OCI-LY7 (cell line): ENCODE data around the gene PPM1G. TPM values are rescaled to one million over a fixed set of nuclear protein-coding genes. Genes with fewer than 3 reads are reported as not detected.

Experiments
- BruUV-seq: library from RNA; stranded (reverse); fragments of 400-500 nt; replicated peaks from 2 replicates; lab custom pipeline; 2021; lab: Mats Ljungman, UMichigan
- CTCF ChIA-PET: fragments of 300-600 bp; sonication (Branson Sonifier 250); formaldehyde crosslinking; loops from one replicate; lab custom pipeline; 2022; ENCODE audit warnings: antibody characterized with exemption; ENCODE audit not compliant: unreplicated experiment; lab: Charles Lee
- POLR2A ChIA-PET: fragments of 300-600 bp; sonication (Branson Sonifier 250); formaldehyde crosslinking; loops from one replicate; lab custom pipeline; 2022; ENCODE audit warnings: antibody characterized with exemption; lab: Charles Lee
- DNase-seq: peaks from one replicate; pipeline ENCODE4 v3.0.0-alpha.2; 2015; ENCODE audit warnings: low spot score
- H2AFZ ChIP-seq: fragments of 200-600 bp; sonication (generic), shearing (Covaris generic); 2 replicates; pipeline ENCODE4 v1.6.1; 2014; ENCODE audit warnings: mild to moderate bottlenecking, antibody characterized with exemption, low read length, moderate library complexity
- H3K27ac ChIP-seq: fragments of 200-600 bp; sonication (generic); 2 replicates; pipeline ENCODE4 v1.5.1; 2014; ENCODE audit warnings: mixed run types, low read depth, mild to moderate bottlenecking, moderate library complexity, low read length, inconsistent platforms; ENCODE audit not compliant: poor library complexity, severe bottlenecking
- H3K36me3 ChIP-seq: fragments of 200-600 bp; sonication (generic); 2 replicates; pipeline ENCODE4 v1.6.1; 2014; ENCODE audit warnings: mild to moderate bottlenecking, antibody characterized with exemption, low read length, moderate library complexity, mixed read lengths; ENCODE audit not compliant: insufficient read depth
- H3K4me1 ChIP-seq: fragments of 200-600 bp; sonication (generic); 2 replicates; pipeline ENCODE4 v1.5.1; 2014; ENCODE audit warnings: mild to moderate bottlenecking, low read length; ENCODE audit not compliant: insufficient read depth, poor library complexity, severe bottlenecking
- H3K4me2 ChIP-seq: fragments of 200-600 bp; sonication (generic); 2 replicates; pipeline ENCODE4 v1.6.1; 2014; ENCODE audit warnings: mild to moderate bottlenecking, low read length
- H3K4me3 ChIP-seq: fragments of 200-600 bp; sonication (generic); 2 replicates; pipeline ENCODE4 v1.5.1; 2014; ENCODE audit warnings: mild to moderate bottlenecking, low read depth, low read length; ENCODE audit not compliant: poor library complexity, severe bottlenecking
- H3K79me2 ChIP-seq: fragments of 200-600 bp; sonication (generic); 2 replicates; pipeline ENCODE4 v1.6.1; 2016; ENCODE audit warnings: low read depth, mild to moderate bottlenecking, low read length, moderate library complexity, mixed read lengths; ENCODE audit not compliant: insufficient read depth
- H3K9me2 ChIP-seq: fragments of 200-600 bp; sonication (generic); 2 replicates; pipeline ENCODE4 v1.6.1; 2016; ENCODE audit warnings: mild to moderate bottlenecking, low read length, mixed read lengths; ENCODE audit not compliant: insufficient read depth
- H3K9me3 ChIP-seq: fragments of 200-600 bp; sonication (generic); 2 replicates; pipeline ENCODE4 v1.6.1; 2014; ENCODE audit warnings: mild to moderate bottlenecking, mixed run types, low read length, mixed read lengths
- H4K20me1 ChIP-seq: fragments of 200-600 bp; sonication (generic); 2 replicates; pipeline ENCODE4 v1.6.1; 2014; ENCODE audit warnings: mild to moderate bottlenecking, antibody characterized with exemption, low read length, moderate library complexity, mixed read lengths; ENCODE audit not compliant: insufficient read depth
- CTCF ChIP-seq: fragments of 200-600 bp; sonication (generic); conservative IDR thresholded peaks from 2 replicates; pipeline ENCODE4 v1.5.1; 2014; ENCODE audit warnings: mild to moderate bottlenecking, antibody characterized with exemption, low read length, moderate library complexity, mixed read lengths
- EZH2phosphoT487 ChIP-seq: fragments of 200-600 bp; sonication (generic); IDR thresholded peaks from 2 replicates; pipeline ENCODE4 v1.6.1; 2018; ENCODE audit warnings: low read depth, borderline replicate concordance, mild to moderate bottlenecking, mixed run types, antibody characterized with exemption, low read length, moderate library complexity, mixed read lengths
- intact Hi-C: fragments of 100-400 bp; cut with micrococcal nuclease; formaldehyde crosslinking; loops from one replicate; pipeline ENCODE4 v1.10.0; 2022; ENCODE audit not compliant: unreplicated experiment
- total RNA-seq, 2 experiments: library from RNA; depleted of rRNA in 1 of 2; stranded (reverse); fragments of >200 nt in 1 of 2; shearing (Covaris generic) in 1 of 2; gene quantifications; 2 replicates each; pipeline ENCODE4 v1.2.3, GENCODE V29; 2014 to 2022

PPM1G gene
- total RNA-seq, 2 experiments from 2014 or later = 101 to 147 TPM

GRCh38 chr2:27408601-27409320 is 630 bp downstream of the PPM1G start:
- peak overlapping the region; percentile 96 for H3K4me2 ChIP-seq
- DNase-seq = peak; percentile 41
- ChIA-PET CTCF (no interaction called here), POLR2A (interaction anchor here (1.1 to 2.2 kb wide), 3 partner anchors 13 to 25 kb away, joined by 3 to 24 read pairs (median 3); partner anchors contain the start of gene NRBP1)
- H3K79me2 ChIP-seq = peaks cover 56% of the 10 kb centered on the region
- no peaks in the 10 kb centered on the region for H3K9me3 ChIP-seq
- H3K4me3 ChIP-seq = peak overlapping the region; percentile 91
- peaks cover 24% of the 10 kb centered on the region for H3K4me1 ChIP-seq
- H2AFZ ChIP-seq = peak overlapping the region; percentile 23; the same call in 1 of the 2 replicates
- intact Hi-C loops = loop anchor here (1.0 to 10.0 kb wide), 4 partner anchors 20 to 256 kb away; partner anchors contain the start of genes CCDC121, GPN1, NRBP1 and SLC4A1AP
- peaks cover 40% of the 10 kb centered on the region for H3K36me3 ChIP-seq
- H3K27ac ChIP-seq = peak overlapping the region; percentile 84
- peaks cover 23% of the 10 kb centered on the region; the same call in 1 of the 2 replicates for H4K20me1 ChIP-seq
- BruUV-seq = no TSS peak
- no peaks in the 10 kb centered on the region for H3K9me2 ChIP-seq
- no peak for TF ChIP-seq EZH2phosphoT487
- no peak for TF ChIP-seq CTCF

- peaks cover 23% of the 10 kb centered on the region; the same call in 1 of the 2 replicates for H4K20me1 ChIP-seq
- H3K4me2 ChIP-seq = peak overlapping the region; percentile 96
- H3K4me3 ChIP-seq = peak overlapping the region; percentile 91
- intact Hi-C loops = loop anchor here (2.0 to 10.0 kb wide), 3 partner anchors 175 to 257 kb away; partner anchors contain the start of genes CCDC121, GPN1, SLC4A1AP and SUPT7L
- peak overlapping the region; percentile 84 for H3K27ac ChIP-seq
- BruUV-seq = no TSS peak
- H3K4me1 ChIP-seq = peaks cover 24% of the 10 kb centered on the region
- H3K9me2 ChIP-seq = no peaks in the 10 kb centered on the region
- no peaks in the 10 kb centered on the region for H3K9me3 ChIP-seq
- ChIA-PET CTCF (no interaction called here), POLR2A (interaction anchor here (1.1 to 1.6 kb wide), 3 partner anchors 13 to 23 kb away, joined by 3 to 4 read pairs (median 3); partner anchors contain the start of gene NRBP1)
- no peak overlapping the region for H2AFZ ChIP-seq
- peaks cover 49% of the 10 kb centered on the region for H3K36me3 ChIP-seq
- TF ChIP-seq CTCF = peak; percentile 73
- TF ChIP-seq EZH2phosphoT487 = no peak
- DNase-seq = peak; percentile 77
- H3K79me2 ChIP-seq = peaks cover 64% of the 10 kb centered on the region
These were observed 1.4 kb downstream of the PPM1G start for GRCh38 chr2:27407798-27408491.
